PC-3 (cell line): Measurements from ENCODE around the gene DNAH1. TPM values are rescaled to one million over a fixed set of nuclear protein-coding genes. Genes with fewer than 3 reads are reported as not detected.
"Not testable (repeated sequence)": the region's sequence is repeated elsewhere in the genome, so short reads cannot be mapped to it uniquely, and the experiment has no call there.

Experiments used
- ATAC-seq: fragments of 200-7000 bp; cut with Tn5 transposase; 2 replicates; pipeline ENCODE4 v1.9.1; 2020; ENCODE audit warnings: mild to moderate bottlenecking, moderate library complexity
- BruUV-seq: library from RNA; stranded (reverse); fragments of 400-500 nt; replicated peaks from 2 replicates; lab custom pipeline; 2021; lab: Mats Ljungman, UMichigan
- CTCF ChIA-PET: fragments of 300-600 bp; sonication (Branson Sonifier 250); formaldehyde crosslinking; loops from one replicate; lab custom pipeline; 2022; ENCODE audit warnings: antibody characterized with exemption; lab: Charles Lee
- POLR2A ChIA-PET: fragments of 300-600 bp; sonication (Branson Sonifier 250); formaldehyde crosslinking; loops from one replicate; lab custom pipeline; 2022; ENCODE audit warnings: antibody characterized with exemption; ENCODE audit not compliant: unreplicated experiment; lab: Charles Lee
- DNase-seq: peaks from one replicate; pipeline ENCODE4 v3.0.0-alpha.2; 2015
- H2AFZ ChIP-seq: fragments of 300-600 bp; sonication (generic); 2 replicates; pipeline ENCODE4 v1.6.0; 2016; ENCODE audit warnings: antibody characterized with exemption, low read length
- H3F3A ChIP-seq: fragments of 300-600 bp; sonication (generic); one replicate; pipeline ENCODE4 v1.6.0; 2017; ENCODE audit warnings: antibody characterized with exemption, low read length, control low read depth, mild to moderate bottlenecking; ENCODE audit not compliant: unreplicated experiment
- H3K27ac ChIP-seq: fragments of 300-600 bp; sonication (generic); 2 replicates; pipeline ENCODE4 v1.5.1; 2016; ENCODE audit warnings: mild to moderate bottlenecking, low read length
- H3K27me3 ChIP-seq: fragments of 300-600 bp; sonication (generic); 2 replicates; pipeline ENCODE4 v1.6.1; 2016; ENCODE audit warnings: low read length, mixed read lengths
- H3K36me3 ChIP-seq: fragments of 300-600 bp; sonication (generic); 2 replicates; pipeline ENCODE4 v1.6.1; 2016; ENCODE audit warnings: low read depth, mixed run types, low read length, mixed read lengths
- H3K4me1 ChIP-seq: fragments of 300-600 bp; sonication (generic); 2 replicates; pipeline ENCODE4 v1.5.1; 2016; ENCODE audit warnings: low read length; ENCODE audit not compliant: insufficient read depth
- H3K4me2 ChIP-seq: fragments of 300-600 bp; sonication (generic); 2 replicates; pipeline ENCODE4 v1.6.0; 2016; ENCODE audit warnings: low read length
- H3K4me3 ChIP-seq: fragments of 300-600 bp; sonication (generic); 2 replicates; pipeline ENCODE4 v1.5.1; 2016; ENCODE audit warnings: mild to moderate bottlenecking, low read length, mixed read lengths
- H3K79me2 ChIP-seq: fragments of 300-600 bp; sonication (generic); 2 replicates; pipeline ENCODE4 v1.6.1; 2017; ENCODE audit warnings: low read length, mixed read lengths
- H3K9ac ChIP-seq: fragments of 300-600 bp; sonication (generic); 2 replicates; pipeline ENCODE4 v1.6.0; 2016; ENCODE audit warnings: mild to moderate bottlenecking, low read length
- H3K9me2 ChIP-seq: fragments of 300-600 bp; sonication (generic); replicated peaks from 2 replicates; pipeline ENCODE4 v1.6.1; 2016; ENCODE audit warnings: mixed run types, low read length, mixed read lengths
- H3K9me3 ChIP-seq: fragments of 300-600 bp; sonication (generic); 2 replicates; pipeline ENCODE4 v1.6.1; 2016; ENCODE audit warnings: low read length, mixed read lengths
- H4K20me1 ChIP-seq: fragments of 300-600 bp; sonication (generic); 2 replicates; pipeline ENCODE4 v1.6.1; 2016; ENCODE audit warnings: low read length, mixed read lengths
- EZH2 ChIP-seq: fragments of 300-600 bp; sonication (generic); IDR thresholded peaks from one replicate; pipeline ENCODE4 v1.6.1; 2017; ENCODE audit warnings: antibody characterized with exemption, mild to moderate bottlenecking, low read length; ENCODE audit not compliant: unreplicated experiment
- EZH2phosphoT487 ChIP-seq: fragments of 300-600 bp; sonication (generic); IDR thresholded peaks from 2 replicates; pipeline ENCODE4 v1.6.1; 2018; ENCODE audit warnings: mild to moderate bottlenecking, antibody characterized with exemption, low read length, borderline replicate concordance
- intact Hi-C: fragments of 100-400 bp; cut with micrococcal nuclease; formaldehyde crosslinking; loops from 2 replicates; pipeline ENCODE4 v1.9.0; 2023
- total RNA-seq: library from RNA; depleted of rRNA; stranded (reverse); fragments of >200 nt; gene quantifications from 2 replicates; pipeline ENCODE4 v1.2.3, GENCODE V29; 2014
- TF ChIP-seq, protein P1 (sequence below): fragments of 300-600 bp; sonication (generic); conservative IDR thresholded peaks from 2 replicates; pipeline ENCODE4 v1.5.1; 2017; ENCODE audit warnings: antibody characterized with exemption, low read depth, mild to moderate bottlenecking, low read length

DNAH1 gene
- total RNA-seq, 1 experiment from 2014 or later = 2.2 TPM

- POLR2A ChIA-PET = no interaction called here
- peaks cover 21% of the 10 kb centered on the region for H3K4me1 ChIP-seq
- CTCF ChIA-PET = no interaction called here
Observed at GRCh38 chr3:52281981-52282801, 33.9 kb upstream of the DNAH1 start.

DNA sequence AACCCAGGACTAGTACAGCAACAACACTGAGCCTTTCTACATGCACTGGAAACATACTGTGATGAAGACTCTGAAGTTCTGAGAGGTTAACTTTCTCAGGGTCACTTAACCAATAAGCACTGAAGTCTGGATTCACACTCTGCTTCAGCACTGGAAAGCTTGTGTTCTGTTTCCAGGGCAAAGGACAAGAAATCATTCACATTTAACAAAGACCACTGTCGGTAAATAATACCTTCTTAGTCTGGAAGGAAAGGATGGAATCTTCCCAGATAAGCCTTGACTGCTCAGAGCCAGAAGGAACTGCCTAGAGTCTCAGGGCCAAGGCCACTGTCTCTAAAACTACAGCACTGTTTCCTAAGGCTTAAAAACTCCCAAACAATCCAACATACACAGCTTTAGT is 32.8 kb upstream of the DNAH1 start:
- no peak overlapping the region for H3K4me2 ChIP-seq
- peaks cover 14% of the 10 kb centered on the region for H3K79me2 ChIP-seq
- TF ChIP-seq EZH2phosphoT487 = no peak
- TF ChIP-seq, protein P1, sequence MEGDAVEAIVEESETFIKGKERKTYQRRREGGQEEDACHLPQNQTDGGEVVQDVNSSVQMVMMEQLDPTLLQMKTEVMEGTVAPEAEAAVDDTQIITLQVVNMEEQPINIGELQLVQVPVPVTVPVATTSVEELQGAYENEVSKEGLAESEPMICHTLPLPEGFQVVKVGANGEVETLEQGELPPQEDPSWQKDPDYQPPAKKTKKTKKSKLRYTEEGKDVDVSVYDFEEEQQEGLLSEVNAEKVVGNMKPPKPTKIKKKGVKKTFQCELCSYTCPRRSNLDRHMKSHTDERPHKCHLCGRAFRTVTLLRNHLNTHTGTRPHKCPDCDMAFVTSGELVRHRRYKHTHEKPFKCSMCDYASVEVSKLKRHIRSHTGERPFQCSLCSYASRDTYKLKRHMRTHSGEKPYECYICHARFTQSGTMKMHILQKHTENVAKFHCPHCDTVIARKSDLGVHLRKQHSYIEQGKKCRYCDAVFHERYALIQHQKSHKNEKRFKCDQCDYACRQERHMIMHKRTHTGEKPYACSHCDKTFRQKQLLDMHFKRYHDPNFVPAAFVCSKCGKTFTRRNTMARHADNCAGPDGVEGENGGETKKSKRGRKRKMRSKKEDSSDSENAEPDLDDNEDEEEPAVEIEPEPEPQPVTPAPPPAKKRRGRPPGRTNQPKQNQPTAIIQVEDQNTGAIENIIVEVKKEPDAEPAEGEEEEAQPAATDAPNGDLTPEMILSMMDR = no peak
- TF ChIP-seq EZH2 = no peak
- ChIA-PET POLR2A (no interaction called here), CTCF (no interaction called here)
- ATAC-seq = no peak
- intact Hi-C loops = no loop called here
- H3K27ac ChIP-seq = no peak overlapping the region
- H3K4me1 ChIP-seq = peaks cover 21% of the 10 kb centered on the region
- DNase-seq = no peak
- no peaks in the 10 kb centered on the region for H3K9me2 ChIP-seq
- BruUV-seq = no TSS peak
- H3F3A ChIP-seq = no peaks in the 10 kb centered on the region
- H3K36me3 ChIP-seq = no peaks in the 10 kb centered on the region
- H3K9ac ChIP-seq = no peak overlapping the region
- H3K27me3 ChIP-seq = no peaks in the 10 kb centered on the region
- H4K20me1 ChIP-seq = no peaks in the 10 kb centered on the region
- no peak overlapping the region for H3K4me3 ChIP-seq
- no peak overlapping the region for H2AFZ ChIP-seq
- no peaks in the 10 kb centered on the region for H3K9me3 ChIP-seq

More at GRCh38 chr3:52281981-52282801, 33.9 kb upstream of the DNAH1 start:
- no peak for ATAC-seq
- H3K27ac ChIP-seq = no peak overlapping the region
- H3K4me3 ChIP-seq = no peak overlapping the region
- no peak overlapping the region for H3K9ac ChIP-seq
- peaks cover 3% of the 10 kb centered on the region; the same call in 1 of the 2 replicates for H4K20me1 ChIP-seq
- no peaks in the 10 kb centered on the region for H3F3A ChIP-seq
- no peak for DNase-seq
- H3K9me3 ChIP-seq = no peaks in the 10 kb centered on the region
- no peaks in the 10 kb centered on the region for H3K27me3 ChIP-seq
- intact Hi-C loops = no loop called here
- no peak overlapping the region for H3K4me2 ChIP-seq
- peaks cover 24% of the 10 kb centered on the region for H3K79me2 ChIP-seq
- no peak overlapping the region for H2AFZ ChIP-seq
- no TSS peak for BruUV-seq
- H3K36me3 ChIP-seq = no peaks in the 10 kb centered on the region
- H3K9me2 ChIP-seq = no peaks in the 10 kb centered on the region
- TF ChIP-seq, protein P1 = no peak
- no peak for TF ChIP-seq EZH2phosphoT487
- TF ChIP-seq EZH2 = no peak

GRCh38 chr3:52284051-52284450 is 32.1 kb upstream of the DNAH1 start:
- BruUV-seq, H3K4me3 ChIP-seq, H3K36me3 ChIP-seq, CTCF ChIA-PET, H3F3A ChIP-seq, H3K4me2 ChIP-seq, H3K9ac ChIP-seq, H3K9me2 ChIP-seq, intact Hi-C loops, DNase-seq, H3K27ac ChIP-seq, POLR2A ChIA-PET, H3K9me3 ChIP-seq, H2AFZ ChIP-seq, ATAC-seq, H4K20me1 ChIP-seq, H3K27me3 ChIP-seq: not testable (repeated sequence)
- peaks cover 12% of the 10 kb centered on the region for H3K79me2 ChIP-seq
- peaks cover 19% of the 10 kb centered on the region for H3K4me1 ChIP-seq
